Measurements from ENCODE around the gene CCL5. TPM values are rescaled to one million over a fixed set of nuclear protein-coding genes. Genes with fewer than 3 reads are reported as not detected.

The CCL5 gene
- total RNA-seq, 1 experiment from 2014 or later: not detected

GRCh38 chr17:35868737-35869136 lies 11.4 kb downstream of the CCL5 start, which contains the start of gene HEATR9:
HEATR9 (minus strand) TSS chr17:35868891; CDS start chr17:35868742, 149 bp downstream.
- Histone ChIP-seq H3K27me3 (ENCODE audit: insufficient read depth, low read length) (no peaks in the 10 kb centered on the region), H2AK5ac (ENCODE audit: insufficient read length, low read length) (no peak within 1 kb of the TSS), H3K18ac (ENCODE audit: insufficient read length, low read depth, low read length) (no peak within 1 kb of the TSS), H3K23me2 (ENCODE audit: insufficient read length, low read depth, low read length, poor library complexity, severe bottlenecking) (no peaks in the 10 kb centered on the region), H4K20me1 (ENCODE audit: control insufficient read depth, insufficient read depth, insufficient read length) (no peaks in the 10 kb centered on the region), H2BK20ac (ENCODE audit: low read depth, low read length, poor library complexity, severe bottlenecking) (no peak within 1 kb of the TSS), H3K79me2 (ENCODE audit: insufficient read depth, low read length) (no peaks in the 10 kb centered on the region), H2AFZ (ENCODE audit: low read length) (no peak within 1 kb of the TSS), H3K4ac (ENCODE audit: low read depth, low read length) (no peak within 1 kb of the TSS), H2BK15ac (ENCODE audit: low read depth, low read length) (no peak within 1 kb of the TSS), H3K23ac (ENCODE audit: insufficient read length, low read depth, low read length) (no peak within 1 kb of the TSS), H3K9me3 (ENCODE audit: control insufficient read depth, low read depth, low read length) (no peaks in the 10 kb centered on the region), H3K9ac (ENCODE audit: extremely low read depth, insufficient read length, low read length) (no peak within 1 kb of the TSS), H3K4me2 (ENCODE audit: insufficient read depth, insufficient read length, low read length) (no peak within 1 kb of the TSS), H3T11ph (ENCODE audit: low read length) (no peak within 1 kb of the TSS), H2BK12ac (ENCODE audit: insufficient read length, low read depth, low read length) (no peak within 1 kb of the TSS), H2BK120ac (ENCODE audit: low read depth, low read length, poor library complexity, severe bottlenecking) (no peak within 1 kb of the TSS), H3K27ac (ENCODE audit: insufficient read length, low read depth, low read length) (no peak within 1 kb of the TSS), H4K91ac (ENCODE audit: insufficient read length, low read depth, low read length) (no peak within 1 kb of the TSS), H3K56ac (ENCODE audit: insufficient read length, low read depth, low read length) (no peak within 1 kb of the TSS), H2BK5ac (ENCODE audit: insufficient read length, low read length) (no peak within 1 kb of the TSS), H3K14ac (ENCODE audit: insufficient read depth, low read length) (no peak within 1 kb of the TSS), H3K79me1 (ENCODE audit: insufficient read depth, low read depth, low read length, poor library complexity, severe bottlenecking) (no peaks in the 10 kb centered on the region), H3K4me1 (ENCODE audit: insufficient read depth, low read length) (no peaks in the 10 kb centered on the region), H4K5ac (ENCODE audit: insufficient read length, low read depth, low read length) (no peak within 1 kb of the TSS), H4K8ac (replicated peaks; ENCODE audit: insufficient read length, low read depth, low read length) (no peak within 1 kb of the TSS)
- H3K9me3 Mint-ChIP-seq: no peaks in the 10 kb centered on the region
- H3K4me3 Mint-ChIP-seq: no peak within 1 kb of the TSS; a peak in 1 of 5 replicates
- H3K4me1 Mint-ChIP-seq: peaks cover 5 to 8% of the 10 kb centered on the region in 2 experiments; a peak in 3 of 4 replicates
- H3K36me3 Mint-ChIP-seq (ENCODE audit: insufficient read depth in 1 of 3, low read depth in 3 of 3): no peaks in the 10 kb centered on the region; a peak in 1 of 7 replicates
- WGBS (ENCODE audit: extremely low coverage, insufficient read length, low lambda C conversion rate): no CpG with 5 or more reads among the region's 3 CpGs
- no peak for TF ChIP-seq CTCF (conservative IDR thresholded peaks at IDR 0.05)
- no peaks in the 10 kb centered on the region; the same call in 1 of the 2 replicates for H3K27me3 Mint-ChIP-seq (ENCODE audit: low read depth)
- H3K27ac Mint-ChIP-seq: peak within 1 kb of the TSS in 1 of 3 experiments; percentile 8; a peak in 1 of 7 replicates
- no peak for DNase-seq

Measured in H9 (cell line).